ACC112 (cell line): ENCODE measurements around the gene MT1G.

Experiments used
- H2AFZ ChIP-seq: fragments of 200-600 bp; sonication (generic); one replicate; pipeline ENCODE4 v1.6.0; 2017; ENCODE audit warnings: antibody characterized with exemption, low read length; ENCODE audit not compliant: unreplicated experiment
- H3K27ac ChIP-seq: fragments of 200-600 bp; sonication (generic); 2 replicates; pipeline ENCODE4 v1.5.1; 2014; ENCODE audit warnings: low read depth, mild to moderate bottlenecking, antibody characterized with exemption, low read length, moderate library complexity
- H3K27me3 ChIP-seq: fragments of 200-600 bp; sonication (generic); 2 replicates; pipeline ENCODE4 v1.6.1; 2014; ENCODE audit warnings: mild to moderate bottlenecking, antibody characterized with exemption, low read length, moderate library complexity, mixed read lengths; ENCODE audit not compliant: insufficient read depth
- H3K36me3 ChIP-seq: fragments of 200-600 bp; sonication (generic); 2 replicates; pipeline ENCODE4 v1.6.1; 2016; ENCODE audit warnings: mild to moderate bottlenecking, antibody characterized with exemption, low read length, moderate library complexity, mixed read lengths; ENCODE audit not compliant: insufficient read depth
- H3K4me1 ChIP-seq: fragments of 200-600 bp; sonication (generic); one replicate; pipeline ENCODE4 v1.6.1; 2016; ENCODE audit warnings: low read length, mixed read lengths; ENCODE audit not compliant: insufficient read depth, unreplicated experiment, control insufficient read depth
- H3K4me3 ChIP-seq: fragments of 200-600 bp; sonication (generic); 2 replicates; pipeline ENCODE4 v1.5.1; 2014; ENCODE audit warnings: mild to moderate bottlenecking, low read depth, low read length
- H3K79me2 ChIP-seq: fragments of 200-600 bp; sonication (generic); one replicate; pipeline ENCODE4 v1.6.0; 2016; ENCODE audit warnings: low read length; ENCODE audit not compliant: control insufficient read depth, unreplicated experiment, insufficient read depth

MT1G gene

GRCh38 chr16:56662357-56663354 lies 5.2 kb downstream of the MT1G start:
- Histone ChIP-seq H3K4me3 (0 out of 2 replicates have a peak overlapping the region, but pooled peaks have one; percentile 31), H3K27me3 (peaks cover 66% of the 10 kb centered on the region), H3K4me1 (peaks cover 6% of the 10 kb centered on the region), H2AFZ (no peak overlapping the region), H3K36me3 (no peaks in the 10 kb centered on the region), H3K79me2 (no peaks in the 10 kb centered on the region), H3K27ac (no peak overlapping the region)

- no peaks in the 10 kb centered on the region for H3K36me3 ChIP-seq
- peak overlapping the region; percentile 70 for H2AFZ ChIP-seq
- no peaks in the 10 kb centered on the region for H3K79me2 ChIP-seq
- peaks cover 33% of the 10 kb centered on the region for H3K27me3 ChIP-seq
- H3K27ac ChIP-seq = no peak overlapping the region
- H3K4me3 ChIP-seq = peak overlapping the region; percentile 65
- H3K4me1 ChIP-seq = peaks cover 6% of the 10 kb centered on the region
These were observed 9.5 kb downstream of the MT1G start for GRCh38 chr16:56658327-56658875.

GRCh38 chr16:56657555-56658326 lies 10.1 kb downstream of the MT1G start, which contains the start of gene MT1F:
Gene MT1F (plus strand): TSS chr16:56657959. CDS start chr16:56658059, 100 bp downstream.
- no peak within 1 kb of the TSS for H3K27ac ChIP-seq
- peak within 1 kb of the TSS; percentile 70 for H2AFZ ChIP-seq
- H3K4me1 ChIP-seq = peaks cover 3% of the 10 kb centered on the region
- H3K36me3 ChIP-seq = no peaks in the 10 kb centered on the region
- peaks cover 28% of the 10 kb centered on the region for H3K27me3 ChIP-seq
- H3K79me2 ChIP-seq = no peaks in the 10 kb centered on the region
- H3K4me3 ChIP-seq = peak within 1 kb of the TSS; percentile 65

GRCh38 chr16:56653218-56653617 lies 14.6 kb downstream of the MT1G start:
- H2AFZ ChIP-seq = no peak overlapping the region
- H3K79me2 ChIP-seq = no peaks in the 10 kb centered on the region
- no peaks in the 10 kb centered on the region for H3K36me3 ChIP-seq
- H3K27me3 ChIP-seq = peaks cover 9% of the 10 kb centered on the region
- H3K4me1 ChIP-seq = no peaks in the 10 kb centered on the region
- no peak overlapping the region for H3K27ac ChIP-seq
- no peak overlapping the region for H3K4me3 ChIP-seq

GRCh38 chr16:56652600-56652999 lies 15.3 kb downstream of the MT1G start:
- H3K79me2 ChIP-seq = no peaks in the 10 kb centered on the region
- no peak overlapping the region for H3K4me3 ChIP-seq
- no peak overlapping the region for H2AFZ ChIP-seq
- H3K27me3 ChIP-seq = peaks cover 16% of the 10 kb centered on the region
- no peaks in the 10 kb centered on the region for H3K36me3 ChIP-seq
- H3K27ac ChIP-seq = no peak overlapping the region
- H3K4me1 ChIP-seq = no peaks in the 10 kb centered on the region

GRCh38 chr16:56651586-56651985 lies 16.3 kb downstream of the MT1G start, which contains the start of gene MT1B:
Gene MT1B (plus strand): TSS chr16:56651886. CDS start chr16:56651954, 68 bp downstream.
- H2AFZ ChIP-seq = no peak within 1 kb of the TSS
- H3K27me3 ChIP-seq = peaks cover 22% of the 10 kb centered on the region
- no peak within 1 kb of the TSS for H3K4me3 ChIP-seq
- no peaks in the 10 kb centered on the region for H3K36me3 ChIP-seq
- no peaks in the 10 kb centered on the region for H3K4me1 ChIP-seq
- no peak within 1 kb of the TSS for H3K27ac ChIP-seq
- no peaks in the 10 kb centered on the region for H3K79me2 ChIP-seq

GRCh38 chr16:56649820-56650219 lies 18.0 kb downstream of the MT1G start:
- peaks cover 29% of the 10 kb centered on the region for H3K27me3 ChIP-seq
- no peak overlapping the region for H3K4me3 ChIP-seq
- H3K27ac ChIP-seq = no peak overlapping the region
- no peaks in the 10 kb centered on the region for H3K4me1 ChIP-seq
- no peaks in the 10 kb centered on the region for H3K79me2 ChIP-seq
- H2AFZ ChIP-seq = no peak overlapping the region
- no peaks in the 10 kb centered on the region for H3K36me3 ChIP-seq

GRCh38 chr16:56649271-56649670 lies 18.6 kb downstream of the MT1G start:
- Histone ChIP-seq H3K27ac (no peak overlapping the region), H3K4me1 (no peaks in the 10 kb centered on the region), H3K79me2 (no peaks in the 10 kb centered on the region), H3K27me3 (peaks cover 29% of the 10 kb centered on the region), H2AFZ (no peak overlapping the region), H3K36me3 (no peaks in the 10 kb centered on the region), H3K4me3 (no peak overlapping the region)

GRCh38 chr16:56647641-56648431 lies 20.0 kb downstream of the MT1G start:
- H3K4me1 ChIP-seq = peaks cover 12% of the 10 kb centered on the region
- H3K79me2 ChIP-seq = no peaks in the 10 kb centered on the region
- no peak overlapping the region for H2AFZ ChIP-seq
- H3K4me3 ChIP-seq = no peak overlapping the region
- peaks cover 29% of the 10 kb centered on the region for H3K27me3 ChIP-seq
- no peak overlapping the region for H3K27ac ChIP-seq
- H3K36me3 ChIP-seq = no peaks in the 10 kb centered on the region

- H3K27ac ChIP-seq = no peak overlapping the region
- H3K27me3 ChIP-seq = peaks cover 29% of the 10 kb centered on the region
- H2AFZ ChIP-seq = no peak overlapping the region
- H3K36me3 ChIP-seq = no peaks in the 10 kb centered on the region
- no peak overlapping the region for H3K4me3 ChIP-seq
- H3K4me1 ChIP-seq = peaks cover 15% of the 10 kb centered on the region
- no peaks in the 10 kb centered on the region for H3K79me2 ChIP-seq
These were observed 22.0 kb downstream of the MT1G start for GRCh38 chr16:56645838-56646237.
